T-cell (primary cell): ENCODE results near the gene DLD. TPM values are rescaled to one million over a fixed set of nuclear protein-coding genes. Genes with fewer than 3 reads are reported as not detected.
A peak's percentile ranks its signal among the peaks of the same experiment; 100 is the strongest.

Experiments
- ATAC-seq, 4 experiments: fragments of 200-7000 bp in 3 of 4; fragments of 150-1000 bp in 1 of 4; cut with Tn5 transposase; replicated peaks in 1 of 4; 1 replicate in 3 of 4; 2 replicates in 1 of 4; pipeline ENCODE4 v1.10.0; 2021; ENCODE audit warnings: moderate library complexity in 3 of 4, mild to moderate bottlenecking in 2 of 4, moderate number of reproducible peaks in 1 of 4
- CTCF ChIA-PET, 2 donors: fragments of 300-600 bp; sonication (Branson Sonifier 250); formaldehyde crosslinking; loops; one replicate each; lab custom pipeline; 2022; ENCODE audit warnings: antibody characterized with exemption in 2 of 2; lab: Charles Lee
- POLR2A ChIA-PET, 2 donors: fragments of 300-600 bp; sonication (Branson Sonifier 250); formaldehyde crosslinking; loops; one replicate each; lab custom pipeline; 2022; ENCODE audit warnings: antibody characterized with exemption in 2 of 2; lab: Charles Lee
- DNase-seq, 35 experiments: peaks; one replicate each; pipeline versions ENCODE4 v3.0.0 to v3.0.0-alpha.2; 2013 to 2023
- H3K27ac ChIP-seq: one replicate; pipeline ENCODE4 v1.5.1; 2013; ENCODE audit warnings: low read length
- H3K27me3 ChIP-seq, 2 experiments: replicated peaks in 1 of 2; 1 replicate in 1 of 2; 2 replicates in 1 of 2; pipeline versions ENCODE4 v1.6.1 to v1.7.0; 2013; ENCODE audit warnings: low read length in 1 of 2, mixed read lengths in 1 of 2; ENCODE audit not compliant: control insufficient read depth in 2 of 2, insufficient read depth in 2 of 2; ENCODE audit errors: extremely low read depth in 1 of 2
- H3K36me3 ChIP-seq, 2 donors: 1 replicate in 1 of 2; 2 replicates in 1 of 2; pipeline versions ENCODE4 v1.6.1 to v1.7.0; 2013; ENCODE audit warnings: low read length in 1 of 2; ENCODE audit not compliant: control insufficient read depth in 2 of 2, insufficient read depth in 1 of 2; ENCODE audit errors: extremely low read depth in 1 of 2
- H3K4me1 ChIP-seq, 2 experiments: 1 replicate in 1 of 2; 2 replicates in 1 of 2; pipeline versions ENCODE4 v1.6.1 to v1.7.0; 2013; ENCODE audit warnings: low read length in 2 of 2, mixed read lengths in 1 of 2; ENCODE audit not compliant: insufficient read depth in 2 of 2, control insufficient read depth in 1 of 2; ENCODE audit errors: extremely low read depth in 1 of 2
- H3K4me3 ChIP-seq, 2 donors: 1 replicate in 1 of 2; 2 replicates in 1 of 2; pipeline versions ENCODE4 v1.5.1 to v1.7.0; 2013; ENCODE audit warnings: mild to moderate bottlenecking in 2 of 2, low read length in 1 of 2, moderate library complexity in 1 of 2; ENCODE audit not compliant: control insufficient read depth in 1 of 2; ENCODE audit errors: extremely low read depth in 1 of 2
- H3K9me3 ChIP-seq: 2 replicates; pipeline ENCODE4 v1.7.0; 2013
- H3K27ac Mint-ChIP-seq, 2 donors: one replicate each; pipeline ENCODE4 v1.8.0; 2020 to 2021; ENCODE audit warnings: mild to moderate bottlenecking in 2 of 2, mixed read lengths in 2 of 2
- H3K27me3 Mint-ChIP-seq, 2 donors: one replicate each; pipeline ENCODE4 v1.8.0; 2021 to 2022; ENCODE audit warnings: mixed read lengths in 2 of 2
- H3K36me3 Mint-ChIP-seq: one replicate; pipeline ENCODE4 v1.8.0; 2021; ENCODE audit warnings: mixed read lengths
- H3K4me1 Mint-ChIP-seq, 3 donors: one replicate each; pipeline ENCODE4 v1.8.0; 2020 to 2022; ENCODE audit warnings: mixed read lengths in 3 of 3, mild to moderate bottlenecking in 1 of 3
- H3K4me3 Mint-ChIP-seq, 3 donors: one replicate each; pipeline ENCODE4 v1.8.0; 2020 to 2022; ENCODE audit warnings: mild to moderate bottlenecking in 3 of 3, mixed read lengths in 3 of 3, moderate library complexity in 3 of 3
- H3K9me3 Mint-ChIP-seq, 3 donors: one replicate each; pipeline ENCODE4 v1.8.0; 2020 to 2022; ENCODE audit warnings: mixed read lengths in 3 of 3
- WGBS: methylation state at CpG from one replicate; pipeline ENCODE4 v1.1.5; 2013; ENCODE audit warnings: missing lambda C conversion rate; ENCODE audit not compliant: insufficient coverage; 5-methylcytosine and 5-hydroxymethylcytosine counted together
- total RNA-seq, 35 experiments: library from RNA in 6 of 35; stranded (reverse) in 6 of 35; fragments of 120-200 nt in 1 of 35; gene quantifications; one replicate each; pipeline versions ENCODE4 v1.2.1 to v1.2.4 and lab custom pipeline; 2013 to 2026

Gene DLD
- total RNA-seq, 5 donors from 2014 or later (not counting 1 experiment from before 2014, with no cell fraction given) = 32.3 to 63.6 (median 41.9) TPM

DNA sequence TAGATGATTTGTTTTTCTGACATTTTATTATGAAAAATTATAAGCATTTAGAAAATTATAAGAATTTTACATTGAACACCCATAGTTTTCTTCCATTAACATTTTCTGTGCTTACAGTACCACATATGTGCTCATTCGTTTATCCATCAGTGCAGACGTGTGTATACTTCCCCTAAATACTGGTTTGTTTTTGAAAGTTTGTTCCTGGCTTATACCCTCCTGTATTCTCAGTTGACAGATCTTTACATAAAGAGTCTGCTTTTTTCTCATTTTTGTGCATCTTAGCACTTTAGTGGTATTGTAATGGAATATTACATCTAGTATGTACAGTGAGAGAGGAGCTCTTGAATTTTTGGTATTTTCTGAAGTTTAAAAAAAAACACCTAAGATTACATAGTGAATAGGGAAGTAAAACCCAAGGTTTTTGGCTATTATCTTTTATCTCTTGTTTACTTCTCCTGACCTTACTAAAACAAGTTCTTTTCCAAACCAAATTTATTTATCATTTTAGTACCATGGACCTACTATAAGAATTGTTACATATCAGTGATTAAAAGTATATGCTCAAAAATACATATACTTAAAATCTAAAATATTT, 8.1 kb downstream of the DLD start:
- H3K9me3 Mint-ChIP-seq = no peaks in the 10 kb centered on the region
- CTCF ChIA-PET = interaction anchor here (0.6 to 1.6 kb wide), 3 partner anchors 9 to 24 kb away, joined by 3 to 5 read pairs (median 3); no protein-coding TSS in a partner anchor
- peak overlapping the region in 1 of 3 donors; percentile 6 for H3K4me3 Mint-ChIP-seq
- no peak overlapping the region for H3K27ac Mint-ChIP-seq
- no peaks in the 10 kb centered on the region for H3K9me3 ChIP-seq
- H3K4me1 Mint-ChIP-seq = peaks cover 61 to 74% (median 61%) of the 10 kb centered on the region in 3 donors
- H3K27me3 ChIP-seq = no peaks in the 10 kb centered on the region
- H3K36me3 Mint-ChIP-seq = peaks cover 33% of the 10 kb centered on the region
- peaks cover 0 to 38% of the 10 kb centered on the region in 2 donors for H3K36me3 ChIP-seq
- no peak overlapping the region for H3K27ac ChIP-seq
- H3K27me3 Mint-ChIP-seq = no peaks in the 10 kb centered on the region
- POLR2A ChIA-PET = no interaction called here
- no CpG with 5 or more reads among the region's 2 CpGs for WGBS
- ATAC-seq (no peak), DNase-seq (no peak)
- H3K4me3 ChIP-seq = no peak overlapping the region
- H3K4me1 ChIP-seq = peaks cover 2 to 3% of the 10 kb centered on the region in 2 experiments

DNA sequence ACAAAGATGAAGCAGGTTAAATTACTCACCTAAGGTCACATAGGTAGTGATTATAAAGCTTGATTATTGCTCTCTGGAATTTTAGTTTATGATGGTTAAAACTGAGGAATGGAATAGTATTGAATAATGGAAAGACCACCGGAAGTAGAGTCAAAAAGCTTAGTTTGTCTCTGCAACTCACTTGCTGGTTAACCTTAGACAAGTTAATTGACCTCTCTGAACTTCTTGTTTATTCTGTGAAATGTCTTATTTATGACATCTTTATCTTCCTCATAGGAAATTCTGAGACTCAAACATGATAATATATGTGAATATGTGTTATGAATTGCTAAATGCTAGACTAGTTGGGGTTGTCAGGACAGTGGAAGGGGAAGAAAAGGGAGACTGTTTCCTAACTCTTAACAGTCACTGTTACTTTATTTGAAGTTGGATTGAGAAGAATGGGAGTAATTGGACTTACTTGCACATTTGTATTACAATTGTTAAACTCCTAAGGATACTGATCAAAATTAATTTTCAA, 9.6 kb downstream of the DLD start:
- no peak overlapping the region for H3K4me3 Mint-ChIP-seq
- no peaks in the 10 kb centered on the region for H3K9me3 ChIP-seq
- no peak overlapping the region for H3K27ac Mint-ChIP-seq
- H3K36me3 ChIP-seq = peaks cover 0 to 36% of the 10 kb centered on the region in 2 donors
- no peak overlapping the region for H3K27ac ChIP-seq
- ChIA-PET CTCF (interaction anchor here (0.5 to 0.7 kb wide), 2 partner anchors 8 to 485 kb away, joined by 3 read pairs; no protein-coding TSS in a partner anchor), POLR2A (interaction anchor here (0.5 to 0.6 kb wide), 2 partner anchors 24 to 721 kb away, joined by 3 to 4 read pairs; no protein-coding TSS in a partner anchor)
- WGBS = 57% methylated on average over 1 of the region's 1 CpG
- H3K36me3 Mint-ChIP-seq = peaks cover 25% of the 10 kb centered on the region
- peaks cover 47 to 59% (median 47%) of the 10 kb centered on the region in 3 donors for H3K4me1 Mint-ChIP-seq
- ATAC-seq (no peak), DNase-seq (no peak)
- no peaks in the 10 kb centered on the region for H3K27me3 Mint-ChIP-seq
- H3K27me3 ChIP-seq = no peaks in the 10 kb centered on the region
- H3K9me3 Mint-ChIP-seq = no peaks in the 10 kb centered on the region
- no peak overlapping the region for H3K4me3 ChIP-seq
- H3K4me1 ChIP-seq = peaks cover 2 to 3% of the 10 kb centered on the region in 2 experiments

DNA sequence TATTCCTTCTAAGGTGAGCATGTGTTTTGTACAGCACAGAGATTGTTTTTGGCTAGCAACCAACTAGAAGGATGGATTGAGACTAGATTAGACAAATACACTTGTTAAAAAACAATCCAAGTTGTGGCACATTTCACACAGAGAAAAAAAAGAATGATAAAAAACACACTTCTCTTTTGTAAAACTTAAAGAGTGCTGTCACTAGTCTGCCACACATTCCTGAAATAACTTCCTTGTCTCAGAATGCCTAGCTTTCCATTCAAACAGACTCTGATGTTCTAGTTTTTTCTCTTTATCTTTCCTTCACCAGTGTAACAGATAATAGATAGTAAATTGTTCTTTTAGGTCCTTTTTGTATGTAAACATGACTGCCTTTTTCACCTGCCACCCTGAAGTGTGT, 11.4 kb downstream of the DLD start:
- no peak overlapping the region for H3K27ac Mint-ChIP-seq
- no peaks in the 10 kb centered on the region for H3K27me3 ChIP-seq
- H3K4me3 Mint-ChIP-seq = no peak overlapping the region
- no peak for ATAC-seq
- H3K36me3 Mint-ChIP-seq = peaks cover 28% of the 10 kb centered on the region
- no peaks in the 10 kb centered on the region for H3K27me3 Mint-ChIP-seq
- no peak overlapping the region for H3K27ac ChIP-seq
- peaks cover 0 to 52% of the 10 kb centered on the region in 2 donors for H3K36me3 ChIP-seq
- H3K4me3 ChIP-seq = no peak overlapping the region
- POLR2A ChIA-PET = no interaction called here
- peaks cover 31 to 41% (median 32%) of the 10 kb centered on the region in 3 donors for H3K4me1 Mint-ChIP-seq
- no peak for DNase-seq
- no peaks in the 10 kb centered on the region for H3K9me3 Mint-ChIP-seq
- H3K4me1 ChIP-seq = peaks cover 0 to 2% of the 10 kb centered on the region in 2 experiments
- no peaks in the 10 kb centered on the region for H3K9me3 ChIP-seq
- CTCF ChIA-PET = no interaction called here

DNA sequence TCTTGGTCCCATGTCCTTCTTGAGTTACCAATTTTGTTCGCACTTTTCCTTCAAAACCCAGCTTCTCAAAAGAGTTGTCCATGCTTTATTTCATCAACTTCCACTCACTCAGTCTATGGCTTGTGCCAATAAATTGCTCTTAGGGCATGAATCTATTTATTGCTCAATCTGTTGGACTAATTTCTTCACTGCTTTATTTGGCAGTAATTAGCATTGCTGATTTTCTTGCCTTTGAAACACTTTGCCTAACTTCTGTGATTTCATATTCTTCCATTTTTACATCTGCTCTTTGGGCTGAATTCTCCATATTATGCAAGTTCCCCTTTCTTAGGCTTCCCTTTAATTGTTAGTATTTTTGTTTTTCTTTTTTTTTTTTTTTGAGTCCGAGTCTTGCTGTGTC, 16.8 kb downstream of the DLD start:
- H3K4me3 Mint-ChIP-seq = no peak overlapping the region
- POLR2A ChIA-PET = interaction anchor here (0.6 to 0.7 kb wide), 2 partner anchors 14 to 1871 kb away, joined by 3 to 6 read pairs; no protein-coding TSS in a partner anchor
- no peak overlapping the region for H3K27ac Mint-ChIP-seq
- Histone ChIP-seq H3K9me3 (no peaks in the 10 kb centered on the region), H3K27ac (no peak overlapping the region), H3K4me3 (no peak overlapping the region), H3K4me1 (no peaks in the 10 kb centered on the region), H3K36me3 (peaks cover 0 to 64% of the 10 kb centered on the region in 2 donors), H3K27me3 (no peaks in the 10 kb centered on the region)
- no peaks in the 10 kb centered on the region for H3K27me3 Mint-ChIP-seq
- no peak for ATAC-seq
- peaks cover 73% of the 10 kb centered on the region for H3K36me3 Mint-ChIP-seq
- 100% methylated on average over 1 of the region's 2 CpGs for WGBS
- peaks cover 7 to 12% (median 12%) of the 10 kb centered on the region in 3 donors for H3K4me1 Mint-ChIP-seq
- CTCF ChIA-PET = interaction anchor here in 1 of 2 donors (0.7 kb wide), 1 partner anchor 1738 kb away, joined by 3 read pairs; no protein-coding TSS in a partner anchor
- peaks cover 3 to 4% (median 3%) of the 10 kb centered on the region in 3 donors for H3K9me3 Mint-ChIP-seq
- DNase-seq = no peak

DNA sequence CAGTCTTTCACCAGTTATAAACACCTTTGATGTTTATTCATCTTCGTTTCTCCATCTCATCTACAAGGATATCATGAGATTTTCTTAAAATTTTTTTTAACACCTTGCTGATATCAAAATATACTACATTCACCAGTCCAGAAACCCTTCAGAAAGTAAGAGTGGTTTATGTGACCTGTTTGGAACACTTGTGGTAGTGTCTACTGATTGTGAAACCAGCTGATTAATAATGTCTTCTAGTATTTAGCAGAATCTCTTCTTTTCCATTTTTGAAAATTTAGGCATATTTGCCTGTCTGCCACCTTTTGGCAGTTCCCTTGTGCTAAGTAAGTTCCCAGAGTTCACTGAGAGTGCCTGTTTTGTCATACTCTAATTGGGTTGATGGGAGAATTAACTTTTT, 18.5 kb downstream of the DLD start:
- Mint-ChIP-seq H3K27ac (no peak overlapping the region), H3K36me3 (peaks cover 79% of the 10 kb centered on the region), H3K9me3 (peaks cover 3 to 4% (median 3%) of the 10 kb centered on the region in 3 donors), H3K4me1 (peaks cover 15 to 27% (median 25%) of the 10 kb centered on the region in 3 donors), H3K4me3 (no peak overlapping the region), H3K27me3 (no peaks in the 10 kb centered on the region)
- ChIA-PET CTCF (interaction anchor here in 1 of 2 donors (1.0 kb wide), 1 partner anchor 9 kb away, joined by 3 read pairs; no protein-coding TSS in a partner anchor), POLR2A (no interaction called here)
- Histone ChIP-seq H3K9me3 (no peaks in the 10 kb centered on the region), H3K4me3 (no peak overlapping the region), H3K27ac (no peak overlapping the region), H3K36me3 (peaks cover 0 to 51% of the 10 kb centered on the region in 2 donors), H3K27me3 (no peaks in the 10 kb centered on the region), H3K4me1 (no peaks in the 10 kb centered on the region)
- no peak for ATAC-seq
- no peak for DNase-seq
- no CpG with 5 or more reads among the region's 1 CpG for WGBS

DNA sequence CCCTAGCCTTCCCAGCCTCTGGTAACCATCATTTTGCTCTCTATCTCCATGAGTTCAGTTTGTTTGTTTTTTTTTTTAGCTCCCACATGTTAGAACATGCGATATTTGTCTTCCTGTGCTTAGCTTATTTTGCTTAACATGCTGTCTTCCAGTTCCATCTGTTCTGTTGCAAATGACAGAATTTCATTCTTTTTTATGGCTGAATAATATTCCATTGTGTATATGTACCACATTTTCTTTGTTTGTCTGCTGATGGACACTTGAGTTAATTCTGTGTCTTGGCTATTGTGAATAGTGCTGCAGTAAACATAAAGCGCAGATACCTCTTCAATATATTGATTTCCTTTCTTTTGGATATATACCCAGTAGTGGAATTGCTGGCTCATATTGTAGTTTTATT, 21.0 kb downstream of the DLD start:
- H3K4me1 ChIP-seq = no peaks in the 10 kb centered on the region
- H3K27me3 ChIP-seq = no peaks in the 10 kb centered on the region
- Mint-ChIP-seq H3K27me3 (no peaks in the 10 kb centered on the region), H3K27ac (no peak overlapping the region), H3K36me3 (peaks cover 76% of the 10 kb centered on the region), H3K9me3 (peaks cover 3 to 4% (median 3%) of the 10 kb centered on the region in 3 donors), H3K4me1 (peaks cover 15 to 27% (median 25%) of the 10 kb centered on the region in 3 donors), H3K4me3 (no peak overlapping the region)
- H3K36me3 ChIP-seq = peaks cover 0 to 46% of the 10 kb centered on the region in 2 donors
- 100% methylated on average over 1 of the region's 2 CpGs for WGBS
- ChIA-PET CTCF (no interaction called here), POLR2A (interaction anchor here in 1 of 2 donors (0.6 kb wide), 1 partner anchor 744 kb away, joined by 4 read pairs; no protein-coding TSS in a partner anchor)
- no peaks in the 10 kb centered on the region for H3K9me3 ChIP-seq
- DNase-seq (no peak), ATAC-seq (no peak)
- no peak overlapping the region for H3K4me3 ChIP-seq
- H3K27ac ChIP-seq = no peak overlapping the region
